Nephron (organoid): Measurements from ENCODE around the gene HRH4.

ENCODE experiments used
- H3K27ac Mint-ChIP-seq, 3 experiments: 2 replicates each; pipeline ENCODE4 v1.8.0; 2020; ENCODE audit warnings: mixed read lengths in 3 of 3, mild to moderate bottlenecking in 2 of 3, moderate library complexity in 1 of 3
- H3K27me3 Mint-ChIP-seq: 2 replicates; pipeline ENCODE4 v1.8.0; 2021; ENCODE audit warnings: low read depth, mild to moderate bottlenecking, moderate library complexity, mixed read lengths
- H3K36me3 Mint-ChIP-seq: 2 replicates; pipeline ENCODE4 v1.8.0; 2020; ENCODE audit warnings: low read depth, mixed read lengths
- H3K4me1 Mint-ChIP-seq: 2 replicates; pipeline ENCODE4 v1.8.0; 2020; ENCODE audit warnings: mixed read lengths
- H3K4me3 Mint-ChIP-seq, 3 experiments: 2 replicates each; pipeline ENCODE4 v1.8.0; 2020; ENCODE audit warnings: mild to moderate bottlenecking in 3 of 3, mixed read lengths in 3 of 3, moderate library complexity in 2 of 3
- H3K9me3 Mint-ChIP-seq: 2 replicates; pipeline ENCODE4 v1.8.0; 2020; ENCODE audit warnings: mixed read lengths
- TF ChIP-seq, protein P1 (sequence below), 3 experiments: fragments of 200-600 bp; sonication (generic); IDR thresholded peaks; one replicate each; pipeline ENCODE4 v1.5.0; 2021; ENCODE audit warnings: antibody characterized with exemption in 3 of 3; ENCODE audit not compliant: unreplicated experiment in 3 of 3

The HRH4 gene

DNA sequence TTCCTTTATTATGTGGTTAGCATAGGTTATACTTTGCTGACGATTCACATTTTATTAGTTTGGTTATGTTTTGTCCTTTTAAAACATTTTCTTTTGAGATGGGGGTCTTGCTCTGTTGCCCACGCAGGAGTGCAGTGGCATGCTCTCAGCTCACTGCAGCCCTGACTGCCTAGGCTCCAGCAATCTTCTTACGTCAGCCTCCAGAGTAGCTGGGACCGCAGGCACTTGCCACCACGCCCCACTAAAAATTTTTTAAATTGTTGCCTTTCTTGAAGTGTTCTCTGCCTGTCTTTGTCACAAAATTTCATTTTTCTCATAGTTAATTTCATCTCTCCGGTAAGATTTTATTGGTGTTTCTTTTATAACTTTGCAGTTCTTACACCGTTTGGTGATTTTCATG is 18.9 kb downstream of the HRH4 start:
- Mint-ChIP-seq H3K27ac (no peak overlapping the region), H3K27me3 (no peaks in the 10 kb centered on the region), H3K4me1 (no peaks in the 10 kb centered on the region), H3K36me3 (no peaks in the 10 kb centered on the region), H3K4me3 (no peak overlapping the region), H3K9me3 (peaks cover 2% of the 10 kb centered on the region)
- TF ChIP-seq, protein P1, sequence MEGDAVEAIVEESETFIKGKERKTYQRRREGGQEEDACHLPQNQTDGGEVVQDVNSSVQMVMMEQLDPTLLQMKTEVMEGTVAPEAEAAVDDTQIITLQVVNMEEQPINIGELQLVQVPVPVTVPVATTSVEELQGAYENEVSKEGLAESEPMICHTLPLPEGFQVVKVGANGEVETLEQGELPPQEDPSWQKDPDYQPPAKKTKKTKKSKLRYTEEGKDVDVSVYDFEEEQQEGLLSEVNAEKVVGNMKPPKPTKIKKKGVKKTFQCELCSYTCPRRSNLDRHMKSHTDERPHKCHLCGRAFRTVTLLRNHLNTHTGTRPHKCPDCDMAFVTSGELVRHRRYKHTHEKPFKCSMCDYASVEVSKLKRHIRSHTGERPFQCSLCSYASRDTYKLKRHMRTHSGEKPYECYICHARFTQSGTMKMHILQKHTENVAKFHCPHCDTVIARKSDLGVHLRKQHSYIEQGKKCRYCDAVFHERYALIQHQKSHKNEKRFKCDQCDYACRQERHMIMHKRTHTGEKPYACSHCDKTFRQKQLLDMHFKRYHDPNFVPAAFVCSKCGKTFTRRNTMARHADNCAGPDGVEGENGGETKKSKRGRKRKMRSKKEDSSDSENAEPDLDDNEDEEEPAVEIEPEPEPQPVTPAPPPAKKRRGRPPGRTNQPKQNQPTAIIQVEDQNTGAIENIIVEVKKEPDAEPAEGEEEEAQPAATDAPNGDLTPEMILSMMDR (IDR thresholded peaks at IDR 0.05; ENCODE audit: unreplicated experiment in 3 of 3), result no peak

DNA sequence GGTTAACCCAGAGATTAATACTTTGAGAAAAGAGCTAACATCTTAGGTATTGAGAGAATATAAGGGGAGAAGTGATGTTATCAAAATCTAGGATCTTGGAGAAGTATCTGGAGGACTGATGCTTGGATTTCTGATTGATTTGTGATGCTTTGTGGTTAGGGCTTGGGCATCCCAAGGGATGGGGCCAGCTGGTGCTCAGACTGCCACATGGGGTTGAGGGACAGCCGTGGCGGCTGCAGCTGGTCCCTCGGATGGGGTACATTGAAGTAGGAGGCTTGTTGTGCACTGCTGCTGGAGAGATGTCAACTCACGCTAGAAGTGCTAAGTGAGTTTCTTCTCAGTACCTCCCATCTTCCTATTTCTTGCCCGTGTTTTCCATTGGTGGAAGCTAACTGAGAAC is 22.4 kb downstream of the HRH4 start:
- TF ChIP-seq, protein P1 (IDR thresholded peaks at IDR 0.05; ENCODE audit: unreplicated experiment in 3 of 3), result no peak
- no peak overlapping the region for H3K27ac Mint-ChIP-seq
- no peak overlapping the region for H3K4me3 Mint-ChIP-seq
- H3K36me3 Mint-ChIP-seq, result no peaks in the 10 kb centered on the region
- H3K9me3 Mint-ChIP-seq, result peaks cover 2% of the 10 kb centered on the region
- no peaks in the 10 kb centered on the region for H3K27me3 Mint-ChIP-seq
- H3K4me1 Mint-ChIP-seq, result no peaks in the 10 kb centered on the region

DNA sequence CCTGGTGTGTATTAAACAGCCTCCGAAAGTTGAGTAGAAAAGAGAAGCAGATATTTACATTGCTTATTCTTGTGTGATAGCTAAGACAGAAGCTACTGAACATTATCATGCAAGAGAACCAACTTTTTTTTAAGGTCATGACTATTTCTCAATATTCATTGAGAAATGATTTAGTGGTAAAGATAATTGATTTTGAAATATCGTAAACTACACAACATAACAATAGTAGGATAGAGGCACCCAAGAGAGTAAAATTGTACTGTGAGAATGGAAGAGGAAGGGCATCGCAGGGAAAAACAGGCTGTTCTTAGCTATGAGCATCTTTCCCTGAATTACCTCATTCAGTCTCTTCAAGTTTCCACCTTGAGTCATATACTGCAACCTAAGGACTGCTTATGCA is 25.2 kb downstream of the HRH4 start:
- Mint-ChIP-seq H3K36me3 (no peaks in the 10 kb centered on the region), H3K27me3 (no peaks in the 10 kb centered on the region), H3K9me3 (no peaks in the 10 kb centered on the region), H3K27ac (no peak overlapping the region), H3K4me1 (peaks cover 5% of the 10 kb centered on the region), H3K4me3 (no peak overlapping the region)
- TF ChIP-seq, protein P1 (IDR thresholded peaks at IDR 0.05; ENCODE audit: unreplicated experiment in 3 of 3), result no peak

DNA sequence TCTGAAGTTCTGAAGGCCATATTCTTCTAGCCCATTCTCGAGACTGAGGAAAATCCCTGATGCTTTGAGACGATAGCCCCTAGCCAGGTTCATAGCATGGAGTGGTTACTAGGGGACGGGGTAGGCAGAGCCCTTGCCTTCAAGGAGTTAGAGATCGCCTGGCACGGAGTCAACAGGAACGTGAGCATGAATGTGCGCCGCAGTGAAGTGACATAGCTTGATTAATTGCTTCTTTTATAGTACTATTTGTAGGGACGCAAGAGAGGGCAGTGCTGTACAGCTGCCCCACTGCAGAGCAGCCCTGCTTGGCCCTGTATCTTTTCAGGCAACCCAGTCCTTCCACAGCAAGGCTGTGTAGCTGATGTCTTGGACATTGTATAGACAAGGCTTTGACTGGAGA is 26.2 kb downstream of the HRH4 start:
- no peak overlapping the region for H3K4me3 Mint-ChIP-seq

GRCh38 chr18:24488824-24489493 is 28.5 kb downstream of the HRH4 start:
- Mint-ChIP-seq H3K27ac (peak overlapping the region in 2 of 3 experiments; percentile 1 to 13), H3K9me3 (no peaks in the 10 kb centered on the region), H3K27me3 (no peaks in the 10 kb centered on the region), H3K36me3 (no peaks in the 10 kb centered on the region), H3K4me1 (peaks cover 17% of the 10 kb centered on the region), H3K4me3 (no peak overlapping the region)
- TF ChIP-seq, protein P1 (IDR thresholded peaks at IDR 0.05; ENCODE audit: unreplicated experiment in 3 of 3), result peak; percentile 73 to 85 (median 80)

More for the DNA sequence above, 26.2 kb downstream of the HRH4 start:
- Mint-ChIP-seq H3K9me3 (no peaks in the 10 kb centered on the region), H3K27me3 (no peaks in the 10 kb centered on the region), H3K27ac (no peak overlapping the region), H3K36me3 (no peaks in the 10 kb centered on the region), H3K4me1 (peaks cover 7% of the 10 kb centered on the region)
- TF ChIP-seq, protein P1 (IDR thresholded peaks at IDR 0.05; ENCODE audit: unreplicated experiment in 3 of 3), result no peak

DNA sequence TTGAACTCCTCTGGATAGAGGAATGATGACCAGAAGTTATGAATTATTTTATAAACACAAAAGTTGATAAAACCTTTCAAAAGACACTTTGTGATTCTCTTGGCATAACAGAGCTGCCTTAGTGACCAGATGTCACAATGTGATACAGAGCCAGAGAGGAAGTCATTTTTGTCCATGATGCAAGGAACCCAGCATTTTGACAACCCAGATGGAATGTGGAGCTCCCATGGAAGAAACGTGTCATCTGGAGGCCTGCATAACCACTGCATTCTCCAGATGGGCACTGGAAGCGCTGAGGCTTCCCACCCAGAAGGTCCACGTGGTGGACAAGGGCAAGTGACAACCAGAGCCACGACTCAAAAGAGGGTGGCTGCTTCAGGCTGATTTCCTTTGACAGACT is 30.1 kb downstream of the HRH4 start:
- H3K9me3 Mint-ChIP-seq, result peaks cover 3% of the 10 kb centered on the region
- peaks cover 17% of the 10 kb centered on the region for H3K4me1 Mint-ChIP-seq
- no peak overlapping the region for H3K27ac Mint-ChIP-seq
- H3K36me3 Mint-ChIP-seq, result no peaks in the 10 kb centered on the region
- H3K4me3 Mint-ChIP-seq, result no peak overlapping the region
- TF ChIP-seq, protein P1 (IDR thresholded peaks at IDR 0.05; ENCODE audit: unreplicated experiment in 3 of 3), result no peak
- no peaks in the 10 kb centered on the region for H3K27me3 Mint-ChIP-seq
